ENCODE measurements around the gene SORBS2.

Gene SORBS2

GRCh38 chr4:185591679-185592141, 220.3 kb downstream of the SORBS2 start:
- H3K4me1 ChIP-seq (ENCODE audit: control insufficient read depth, insufficient read depth, low read length): no peaks in the 10 kb centered on the region
- WGBS (ENCODE audit: insufficient coverage, insufficient read length): no CpG with 5 or more reads among the region's 4 CpGs
- no peak for DNase-seq (ENCODE audit: low read depth, low spot score)
- H3K36me3 ChIP-seq (ENCODE audit: control insufficient read depth, insufficient read depth, low read length): no peaks in the 10 kb centered on the region
- no peak overlapping the region for H3K4me3 ChIP-seq (ENCODE audit: low read length)
- no peak overlapping the region for H3K27ac ChIP-seq (ENCODE audit: low read length)
- no peaks in the 10 kb centered on the region for H3K9me3 ChIP-seq (ENCODE audit: control insufficient read depth, insufficient read depth, low read length)
- no peaks in the 10 kb centered on the region for H3K27me3 ChIP-seq (ENCODE audit: control insufficient read depth, insufficient read depth, low read length)

GRCh38 chr4:185590982-185591381, 221.0 kb downstream of the SORBS2 start:
- Histone ChIP-seq H3K4me3 (ENCODE audit: low read length) (no peak overlapping the region), H3K9me3 (ENCODE audit: control insufficient read depth, insufficient read depth, low read length) (no peaks in the 10 kb centered on the region), H3K27me3 (ENCODE audit: control insufficient read depth, insufficient read depth, low read length) (no peaks in the 10 kb centered on the region), H3K27ac (ENCODE audit: low read length) (no peak overlapping the region), H3K36me3 (ENCODE audit: control insufficient read depth, insufficient read depth, low read length) (no peaks in the 10 kb centered on the region), H3K4me1 (ENCODE audit: control insufficient read depth, insufficient read depth, low read length) (no peaks in the 10 kb centered on the region)
- no peak for DNase-seq (ENCODE audit: low read depth, low spot score)
- no CpG with 5 or more reads among the region's 3 CpGs for WGBS (ENCODE audit: insufficient coverage, insufficient read length)

GRCh38 chr4:185589067-185589836, 222.7 kb downstream of the SORBS2 start:
- H3K27ac ChIP-seq (ENCODE audit: low read length): no peak overlapping the region
- no peaks in the 10 kb centered on the region for H3K27me3 ChIP-seq (ENCODE audit: control insufficient read depth, insufficient read depth, low read length)
- no peak for DNase-seq (ENCODE audit: low read depth, low spot score)
- no CpG with 5 or more reads among the region's 13 CpGs for WGBS (ENCODE audit: insufficient coverage, insufficient read length)
- H3K9me3 ChIP-seq (ENCODE audit: control insufficient read depth, insufficient read depth, low read length): no peaks in the 10 kb centered on the region
- no peaks in the 10 kb centered on the region for H3K36me3 ChIP-seq (ENCODE audit: control insufficient read depth, insufficient read depth, low read length)
- H3K4me1 ChIP-seq (ENCODE audit: control insufficient read depth, insufficient read depth, low read length): no peaks in the 10 kb centered on the region
- H3K4me3 ChIP-seq (ENCODE audit: low read length): no peak overlapping the region

- H3K4me3 ChIP-seq (ENCODE audit: low read length): no peak overlapping the region
- no peak for DNase-seq (ENCODE audit: low read depth, low spot score)
- no peak overlapping the region for H3K27ac ChIP-seq (ENCODE audit: low read length)
- H3K9me3 ChIP-seq (ENCODE audit: control insufficient read depth, insufficient read depth, low read length): no peaks in the 10 kb centered on the region
- H3K36me3 ChIP-seq (ENCODE audit: control insufficient read depth, insufficient read depth, low read length): no peaks in the 10 kb centered on the region
- no CpG with 5 or more reads among the region's 32 CpGs for WGBS (ENCODE audit: insufficient coverage, insufficient read length)
- no peaks in the 10 kb centered on the region for H3K27me3 ChIP-seq (ENCODE audit: control insufficient read depth, insufficient read depth, low read length)
- no peaks in the 10 kb centered on the region for H3K4me1 ChIP-seq (ENCODE audit: control insufficient read depth, insufficient read depth, low read length)
Observed at GRCh38 chr4:185587427-185588161, 224.4 kb downstream of the SORBS2 start.

DNA sequence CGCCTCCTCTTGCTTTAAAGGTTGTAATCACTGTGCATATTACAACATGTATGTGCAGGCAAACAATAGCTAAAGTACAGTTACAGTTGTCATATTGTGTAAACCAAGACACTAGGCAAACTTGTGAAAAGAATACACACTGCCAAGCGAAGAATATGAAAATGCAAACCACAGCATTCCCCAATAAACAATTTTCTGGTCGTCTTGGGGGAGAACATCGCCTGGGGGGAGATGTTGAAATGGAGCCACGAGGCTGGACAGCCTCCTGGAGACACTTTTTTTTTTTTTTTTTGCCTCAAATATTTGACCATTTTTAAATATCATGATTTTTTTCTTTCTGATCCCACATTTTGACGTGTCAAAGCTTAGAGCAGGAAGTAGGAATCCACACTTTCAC, 225.0 kb downstream of the SORBS2 start:
- Histone ChIP-seq H3K27ac (ENCODE audit: low read length) (no peak overlapping the region), H3K27me3 (ENCODE audit: control insufficient read depth, insufficient read depth, low read length) (no peaks in the 10 kb centered on the region), H3K4me1 (ENCODE audit: control insufficient read depth, insufficient read depth, low read length) (no peaks in the 10 kb centered on the region), H3K9me3 (ENCODE audit: control insufficient read depth, insufficient read depth, low read length) (no peaks in the 10 kb centered on the region), H3K36me3 (ENCODE audit: control insufficient read depth, insufficient read depth, low read length) (no peaks in the 10 kb centered on the region), H3K4me3 (ENCODE audit: low read length) (no peak overlapping the region)
- DNase-seq (ENCODE audit: low read depth, low spot score): no peak
- no CpG with 5 or more reads among the region's 6 CpGs for WGBS (ENCODE audit: insufficient coverage, insufficient read length)

GRCh38 chr4:185585211-185585610, 226.8 kb downstream of the SORBS2 start:
- H3K4me3 ChIP-seq (ENCODE audit: low read length): no peak overlapping the region
- H3K36me3 ChIP-seq (ENCODE audit: control insufficient read depth, insufficient read depth, low read length): no peaks in the 10 kb centered on the region
- H3K27me3 ChIP-seq (ENCODE audit: control insufficient read depth, insufficient read depth, low read length): no peaks in the 10 kb centered on the region
- H3K9me3 ChIP-seq (ENCODE audit: control insufficient read depth, insufficient read depth, low read length): no peaks in the 10 kb centered on the region
- no CpG with 5 or more reads among the region's 1 CpG for WGBS (ENCODE audit: insufficient coverage, insufficient read length)
- no peak overlapping the region for H3K27ac ChIP-seq (ENCODE audit: low read length)
- DNase-seq (ENCODE audit: low read depth, low spot score): no peak
- H3K4me1 ChIP-seq (ENCODE audit: control insufficient read depth, insufficient read depth, low read length): no peaks in the 10 kb centered on the region

DNA sequence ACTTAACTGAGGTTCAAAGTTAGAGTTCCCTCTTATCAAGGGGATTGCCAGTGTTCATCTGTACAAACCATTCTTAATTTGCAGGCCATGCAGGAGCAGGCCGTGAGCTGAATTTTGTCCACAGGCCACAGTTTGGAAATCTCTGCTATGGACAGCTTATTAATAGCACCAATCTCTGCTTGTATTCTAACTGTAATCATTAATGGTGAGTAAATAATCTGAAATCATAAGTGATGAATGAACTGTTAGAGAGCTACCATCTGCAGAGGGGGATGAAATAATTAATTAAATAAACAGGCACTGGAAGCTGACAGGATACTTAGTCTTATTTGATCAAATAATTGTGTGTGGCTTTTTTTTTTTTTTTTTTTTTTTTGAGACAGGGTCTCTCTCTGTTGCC, 228.2 kb downstream of the SORBS2 start:
- Histone ChIP-seq H3K4me1 (ENCODE audit: control insufficient read depth, insufficient read depth, low read length) (no peaks in the 10 kb centered on the region), H3K36me3 (ENCODE audit: control insufficient read depth, insufficient read depth, low read length) (no peaks in the 10 kb centered on the region), H3K27me3 (ENCODE audit: control insufficient read depth, insufficient read depth, low read length) (no peaks in the 10 kb centered on the region), H3K27ac (ENCODE audit: low read length) (no peak overlapping the region), H3K9me3 (ENCODE audit: control insufficient read depth, insufficient read depth, low read length) (no peaks in the 10 kb centered on the region), H3K4me3 (ENCODE audit: low read length) (no peak overlapping the region)
- WGBS (ENCODE audit: insufficient coverage, insufficient read length): no CpG with 5 or more reads among the region's 1 CpG
- DNase-seq (ENCODE audit: low read depth, low spot score): no peak

DNA sequence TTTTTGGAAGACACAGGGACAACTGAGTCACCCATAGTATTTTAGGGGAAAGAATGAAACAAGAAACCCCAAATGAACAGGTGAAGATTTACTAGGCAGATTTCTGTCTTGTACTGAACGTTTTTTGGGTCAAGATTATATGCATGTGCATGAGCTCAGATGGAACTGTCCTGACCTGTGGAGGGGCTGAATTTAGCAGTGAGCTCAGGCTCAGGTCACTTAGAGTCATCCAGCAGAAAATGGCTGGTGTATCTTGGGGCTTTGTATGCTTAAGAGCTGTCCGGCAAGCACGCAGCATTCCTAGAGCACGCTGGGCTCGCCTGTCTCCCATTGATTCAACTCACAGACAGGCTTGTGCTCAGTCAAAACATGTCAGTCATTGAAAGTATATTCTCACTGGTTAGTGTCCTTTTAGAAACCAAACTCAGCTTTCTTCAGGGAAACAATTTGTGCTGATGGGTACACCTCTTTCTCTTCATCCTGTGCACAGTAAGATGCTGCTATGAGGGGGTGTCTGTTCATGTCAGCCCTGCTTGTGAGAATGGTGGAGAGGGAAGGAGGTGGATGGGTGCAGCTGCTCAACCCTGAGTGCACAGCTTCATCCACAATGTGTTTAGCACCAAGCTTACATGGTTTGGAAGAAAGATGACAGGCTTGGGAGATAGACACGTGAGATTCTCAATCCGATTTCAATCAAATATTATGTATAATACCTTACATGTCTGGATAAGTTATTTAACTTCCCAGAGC, 229.2 kb downstream of the SORBS2 start:
- H3K4me3 ChIP-seq (ENCODE audit: low read length): no peak overlapping the region
- H3K36me3 ChIP-seq (ENCODE audit: control insufficient read depth, insufficient read depth, low read length): no peaks in the 10 kb centered on the region
- WGBS (ENCODE audit: insufficient coverage, insufficient read length): no CpG with 5 or more reads among the region's 7 CpGs
- H3K27ac ChIP-seq (ENCODE audit: low read length): no peak overlapping the region
- H3K4me1 ChIP-seq (ENCODE audit: control insufficient read depth, insufficient read depth, low read length): no peaks in the 10 kb centered on the region
- no peaks in the 10 kb centered on the region for H3K27me3 ChIP-seq (ENCODE audit: control insufficient read depth, insufficient read depth, low read length)
- no peaks in the 10 kb centered on the region for H3K9me3 ChIP-seq (ENCODE audit: control insufficient read depth, insufficient read depth, low read length)
- no peak for DNase-seq (ENCODE audit: low read depth, low spot score)

- H3K27ac ChIP-seq (ENCODE audit: low read length): no peak overlapping the region
- no CpG with 5 or more reads among the region's 12 CpGs for WGBS (ENCODE audit: insufficient coverage, insufficient read length)
- H3K9me3 ChIP-seq (ENCODE audit: control insufficient read depth, insufficient read depth, low read length): no peaks in the 10 kb centered on the region
- no peaks in the 10 kb centered on the region for H3K27me3 ChIP-seq (ENCODE audit: control insufficient read depth, insufficient read depth, low read length)
- H3K4me1 ChIP-seq (ENCODE audit: control insufficient read depth, insufficient read depth, low read length): no peaks in the 10 kb centered on the region
- no peak overlapping the region for H3K4me3 ChIP-seq (ENCODE audit: low read length)
- no peaks in the 10 kb centered on the region for H3K36me3 ChIP-seq (ENCODE audit: control insufficient read depth, insufficient read depth, low read length)
- DNase-seq (ENCODE audit: low read depth, low spot score): no peak
Observed at GRCh38 chr4:185580699-185581098, 231.3 kb downstream of the SORBS2 start.

DNA sequence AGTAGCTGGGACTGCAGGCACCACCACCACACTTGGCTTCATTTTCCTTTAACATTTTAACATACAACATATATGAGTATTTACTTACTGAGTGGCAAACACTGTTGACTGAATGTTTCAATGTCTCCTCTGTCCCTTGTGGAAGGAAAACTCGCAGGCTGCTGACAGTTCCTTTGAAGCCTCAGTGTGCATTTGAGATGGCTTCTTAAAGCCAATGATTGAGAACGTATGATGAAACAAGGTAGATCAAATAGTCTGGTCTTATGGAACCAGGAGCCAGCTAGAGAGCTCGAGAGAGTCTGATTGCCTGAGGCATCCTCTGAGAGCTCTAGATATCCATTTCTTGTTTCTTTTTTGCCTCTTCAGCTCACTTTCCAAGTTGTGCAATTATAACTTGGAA, 233.7 kb downstream of the SORBS2 start:
- no peak overlapping the region for H3K4me3 ChIP-seq (ENCODE audit: low read length)
- no CpG with 5 or more reads among the region's 3 CpGs for WGBS (ENCODE audit: insufficient coverage, insufficient read length)
- H3K27me3 ChIP-seq (ENCODE audit: control insufficient read depth, insufficient read depth, low read length): no peaks in the 10 kb centered on the region
- H3K9me3 ChIP-seq (ENCODE audit: control insufficient read depth, insufficient read depth, low read length): no peaks in the 10 kb centered on the region
- DNase-seq (ENCODE audit: low read depth, low spot score): no peak
- H3K4me1 ChIP-seq (ENCODE audit: control insufficient read depth, insufficient read depth, low read length): no peaks in the 10 kb centered on the region
- no peaks in the 10 kb centered on the region for H3K36me3 ChIP-seq (ENCODE audit: control insufficient read depth, insufficient read depth, low read length)
- H3K27ac ChIP-seq (ENCODE audit: low read length): no peak overlapping the region

Measured in iPS DF 6.9 (cell line).